Stimulated activated CD8-positive, alpha-beta memory T cell treated with anti-CD3 and anti-CD28 coated beads, Interleukin-4, amount 100 ng/mL, for 1 hour (primary cell): ENCODE results near the gene SBNO2.

Experiments used
- DNase-seq, 2 donors: peaks; one replicate each; pipeline ENCODE4 v3.0.0-alpha.2; 2020; ENCODE audit warnings: low read depth in 2 of 2, low spot score in 1 of 2

SBNO2 gene

DNA sequence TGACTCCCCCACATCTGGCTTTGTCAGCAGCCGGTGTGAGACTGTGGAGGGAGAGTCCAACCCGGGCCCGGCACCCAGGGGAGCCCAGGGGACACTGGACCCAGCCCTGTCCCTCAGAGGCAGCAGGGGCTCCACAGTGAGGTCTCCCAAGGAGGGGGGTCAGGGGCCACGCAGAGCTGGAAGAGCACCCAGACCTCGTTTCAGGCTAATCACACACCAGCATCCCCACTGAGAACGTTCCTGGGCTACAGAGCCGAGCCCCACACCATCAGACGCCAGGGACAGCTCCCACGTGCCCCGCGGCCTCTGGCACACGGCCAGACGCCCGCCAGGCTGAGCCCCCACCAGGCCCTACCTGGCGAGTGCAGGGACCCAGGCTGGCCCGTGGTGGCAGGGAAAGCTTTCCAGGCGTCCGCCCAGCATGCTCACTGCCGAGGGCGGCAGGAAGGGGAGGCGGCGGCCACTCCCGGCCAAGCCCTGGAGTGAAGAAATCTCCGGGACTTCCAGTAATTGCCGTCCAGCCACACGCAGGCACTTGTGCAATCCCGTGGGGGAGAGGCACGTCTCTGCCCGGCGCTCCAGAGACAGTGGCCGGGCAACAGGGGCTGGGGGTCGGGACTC lies 19.2 kb downstream of the SBNO2 start:
- DNase-seq, result no peak

- DNase-seq, result no peak
These were observed 20.0 kb downstream of the SBNO2 start for GRCh38 chr19:1153891-1154730.

DNA sequence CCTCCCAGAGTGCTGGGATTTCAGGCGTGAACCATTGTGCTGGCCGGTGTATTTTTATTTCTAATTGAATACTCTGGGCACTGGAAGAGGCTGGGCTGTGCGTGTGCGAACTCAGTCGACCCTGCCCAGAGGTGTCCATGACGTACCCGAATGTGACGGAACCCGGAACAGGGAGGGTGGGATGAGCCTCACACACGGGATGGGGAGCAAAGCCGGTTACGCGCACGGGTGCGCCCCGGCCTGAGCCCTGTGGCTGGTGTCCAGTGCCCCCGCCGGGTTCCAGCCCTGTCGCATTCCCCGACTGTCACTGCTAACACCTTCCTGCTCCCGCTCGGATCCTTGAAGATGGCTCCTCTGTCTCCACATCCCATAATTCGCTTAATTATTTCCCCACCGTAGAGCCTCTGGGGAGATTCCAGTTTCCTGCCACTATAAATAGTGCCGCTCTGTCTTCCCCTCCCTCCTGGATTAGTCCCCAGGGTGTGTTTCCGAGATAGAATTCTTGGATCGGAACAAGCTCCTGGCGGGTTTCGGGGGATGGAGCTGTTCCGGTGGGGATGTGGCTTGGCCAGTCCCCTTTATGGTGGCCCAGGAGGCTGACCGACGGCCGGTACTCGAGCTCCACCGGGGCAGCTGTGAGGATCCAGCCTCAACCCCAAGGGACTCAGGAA lies 22.0 kb downstream of the SBNO2 start:
- no peak for DNase-seq

DNA sequence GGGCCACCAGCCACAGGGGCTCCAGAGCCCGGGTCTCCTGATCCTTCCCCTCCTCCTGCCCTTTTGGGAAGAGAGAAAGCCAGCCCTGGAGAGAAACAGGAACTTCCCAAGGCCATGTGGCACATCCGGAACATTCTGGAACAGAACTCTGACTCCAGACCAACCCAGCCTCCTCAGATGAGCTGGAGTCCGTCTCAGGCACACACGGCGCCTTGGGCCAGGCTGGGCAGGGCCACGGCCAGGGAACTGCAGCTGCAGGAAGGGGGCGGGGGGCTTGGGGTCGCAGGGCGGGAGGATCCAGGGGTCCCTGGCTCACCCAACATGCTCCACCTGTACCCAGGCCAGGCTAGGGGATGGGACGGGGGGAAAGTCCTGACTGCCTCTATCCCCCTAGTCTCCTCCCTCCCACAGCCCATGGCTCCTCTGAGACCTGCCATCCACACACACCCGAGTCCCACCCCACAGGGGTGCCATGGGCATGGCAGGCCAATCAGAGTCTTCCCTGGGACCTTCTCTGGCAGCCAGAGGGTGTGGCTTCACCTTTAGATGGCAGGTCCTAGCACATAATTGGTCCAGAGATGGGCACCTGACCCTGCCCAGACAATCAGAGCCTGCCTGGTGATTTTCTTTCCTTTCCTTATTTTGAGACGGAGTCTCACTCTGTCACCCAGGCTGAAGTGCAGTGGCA lies 22.9 kb downstream of the SBNO2 start:
- no peak for DNase-seq

DNA sequence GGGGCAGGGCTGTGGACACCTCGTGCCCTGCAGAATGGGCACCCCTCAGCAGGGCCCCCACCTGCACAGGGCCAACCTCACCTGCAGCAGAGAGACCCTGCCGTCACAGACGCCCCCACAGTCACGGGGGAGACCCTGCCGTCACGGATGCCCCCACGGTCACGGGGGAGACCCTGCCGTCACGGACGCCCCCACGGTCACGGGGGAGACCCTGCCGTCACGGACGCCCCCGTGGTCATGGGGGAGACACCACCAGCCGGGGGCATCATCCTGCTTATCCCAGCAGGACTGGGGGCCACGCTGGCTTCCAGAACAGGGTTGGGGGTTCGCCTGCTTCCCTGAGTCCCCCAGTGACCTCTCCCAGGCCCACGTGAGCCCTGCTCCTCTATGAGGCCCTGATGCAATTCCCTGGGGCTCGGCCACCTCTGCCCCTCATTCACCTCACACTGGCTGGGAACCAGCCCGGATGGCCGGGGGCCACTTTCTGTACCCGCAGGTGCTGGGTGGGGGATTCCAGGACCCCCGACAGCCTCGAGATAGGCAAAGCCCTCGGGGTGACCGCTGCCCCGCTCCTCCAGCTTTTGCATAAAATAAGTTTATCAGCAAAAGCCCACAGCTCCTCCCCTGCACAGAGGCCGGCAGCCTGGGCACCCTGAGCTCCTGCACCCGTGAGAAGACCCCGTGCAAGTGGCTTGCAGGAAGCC lies 23.6 kb downstream of the SBNO2 start:
- DNase-seq, result no peak

DNA sequence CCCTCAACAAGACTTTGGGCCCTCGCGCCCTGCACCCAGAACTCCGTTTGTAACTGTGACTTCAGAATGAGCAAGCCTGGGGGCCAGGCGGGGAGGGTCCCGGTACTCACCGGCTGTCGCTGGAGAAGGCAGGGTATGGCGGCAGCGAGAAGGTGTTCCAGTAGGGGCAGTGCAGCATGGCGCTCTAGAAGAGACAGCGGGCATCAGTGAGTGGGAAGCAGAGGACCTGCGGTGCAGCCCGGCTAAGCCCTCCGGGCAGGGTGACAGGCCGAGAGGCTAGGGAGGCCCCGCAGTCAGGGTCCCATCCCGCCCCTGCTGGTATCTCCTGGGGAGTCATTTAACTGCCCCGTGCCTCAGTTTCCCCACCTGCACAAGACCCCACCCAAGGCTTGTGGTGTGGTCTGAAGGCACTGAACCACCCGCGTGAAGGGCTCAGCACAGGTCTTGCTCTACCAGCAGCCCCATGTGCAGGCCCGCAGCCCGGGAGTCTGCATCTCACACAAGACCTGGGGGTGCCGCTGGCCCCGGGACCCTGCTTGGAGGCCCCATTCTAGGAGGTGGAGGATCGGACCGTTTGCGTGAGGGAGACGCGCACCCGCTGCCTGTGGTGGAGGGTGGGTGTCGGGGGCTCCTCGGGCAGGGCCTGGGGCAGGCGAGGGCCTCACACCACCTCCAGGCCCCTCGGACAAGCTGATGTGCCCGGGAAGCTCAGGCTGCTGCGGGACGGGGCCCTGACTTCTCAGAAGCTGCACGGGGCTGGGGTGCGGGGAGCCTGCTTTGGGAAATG lies 24.6 kb downstream of the SBNO2 start:
- DNase-seq, result no peak

- DNase-seq, result no peak
These were observed 26.0 kb downstream of the SBNO2 start for GRCh38 chr19:1147934-1148549.

GRCh38 chr19:1146858-1147780 lies 26.9 kb downstream of the SBNO2 start:
- DNase-seq, result no peak

DNA sequence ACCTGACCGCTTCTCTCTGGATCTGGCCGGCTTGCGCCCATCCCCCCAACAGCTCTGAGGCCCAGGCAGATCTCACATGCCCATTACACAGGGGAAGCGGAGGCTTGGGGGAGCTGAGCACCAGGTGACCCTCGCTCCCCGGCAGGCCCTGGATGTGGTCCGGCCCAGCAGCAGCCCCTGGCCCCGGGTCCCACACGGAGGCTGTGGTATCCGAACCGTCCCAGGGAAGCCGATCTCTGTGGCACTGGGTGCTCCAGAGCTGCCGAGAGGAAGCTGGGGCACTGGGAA lies 27.7 kb downstream of the SBNO2 start:
- no peak for DNase-seq

DNA sequence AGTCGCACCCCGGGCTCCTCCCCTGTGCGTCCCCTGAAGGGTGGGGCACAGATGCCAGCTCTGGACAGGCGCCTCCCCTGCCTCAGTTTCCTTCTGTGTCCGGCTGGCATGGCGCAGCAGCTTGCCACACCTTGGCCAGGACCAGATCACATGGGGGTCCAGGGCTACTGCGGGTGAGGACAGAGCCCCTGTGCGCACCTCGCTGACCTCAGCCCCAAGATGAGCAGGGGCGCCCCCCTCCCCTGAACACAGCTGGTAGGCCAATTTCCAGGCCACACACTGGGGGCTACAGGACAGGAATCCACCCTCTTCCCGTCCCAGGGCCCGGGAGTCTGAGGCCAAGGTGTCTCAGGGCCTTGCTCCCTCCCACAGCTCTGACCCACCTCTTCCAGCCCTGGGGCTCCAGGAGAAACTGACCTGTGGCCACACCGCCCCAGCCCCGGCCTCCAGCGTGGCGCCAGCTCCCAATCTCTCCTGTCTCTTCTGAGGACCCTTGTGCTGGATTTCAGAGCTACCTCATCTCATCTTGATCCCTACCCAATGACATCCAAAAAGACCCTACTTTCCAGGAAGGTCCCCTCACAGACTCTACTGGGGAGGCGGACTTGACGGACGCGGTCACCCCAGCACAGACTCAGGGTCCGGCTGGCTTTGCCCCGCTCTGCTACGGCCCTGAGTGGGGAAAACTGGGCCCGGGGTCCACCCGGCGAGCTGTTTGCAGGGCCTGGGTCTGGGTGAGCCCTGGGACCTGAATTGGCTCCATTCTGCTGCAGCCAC lies 28.2 kb downstream of the SBNO2 start:
- no peak for DNase-seq

- no peak for DNase-seq
These were observed 29.3 kb downstream of the SBNO2 start for GRCh38 chr19:1144741-1145140.

DNA sequence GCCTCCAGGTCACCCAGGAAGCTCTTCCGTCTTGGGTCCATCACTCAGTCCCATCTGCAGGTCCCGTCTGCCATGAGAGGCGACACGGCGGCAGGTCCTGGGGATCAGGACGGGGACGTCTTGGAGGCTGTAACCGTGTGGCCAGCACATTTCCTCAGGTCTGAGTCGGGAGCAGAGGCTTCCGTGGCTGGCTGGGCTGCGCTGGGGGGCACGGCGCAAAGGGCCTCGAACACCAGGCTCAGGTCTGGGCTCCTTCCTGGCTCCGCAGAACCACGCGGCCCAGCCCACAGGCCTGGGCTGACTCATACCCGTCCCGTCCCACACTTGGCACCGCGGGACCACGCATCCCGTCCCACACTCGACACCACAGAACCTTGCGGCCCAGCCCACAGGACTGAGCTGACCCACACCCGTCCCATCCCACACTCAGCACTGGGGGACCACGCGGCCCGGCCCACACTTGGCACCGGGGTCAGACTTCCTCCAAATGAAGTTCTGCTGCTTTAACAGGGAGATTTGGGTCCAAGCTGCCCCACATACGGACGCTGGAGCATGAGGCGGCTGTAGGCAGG lies 30.2 kb downstream of the SBNO2 start:
- DNase-seq, result no peak

GRCh38 chr19:1141944-1142343 lies 32.1 kb downstream of the SBNO2 start:
- DNase-seq, result no peak

DNA sequence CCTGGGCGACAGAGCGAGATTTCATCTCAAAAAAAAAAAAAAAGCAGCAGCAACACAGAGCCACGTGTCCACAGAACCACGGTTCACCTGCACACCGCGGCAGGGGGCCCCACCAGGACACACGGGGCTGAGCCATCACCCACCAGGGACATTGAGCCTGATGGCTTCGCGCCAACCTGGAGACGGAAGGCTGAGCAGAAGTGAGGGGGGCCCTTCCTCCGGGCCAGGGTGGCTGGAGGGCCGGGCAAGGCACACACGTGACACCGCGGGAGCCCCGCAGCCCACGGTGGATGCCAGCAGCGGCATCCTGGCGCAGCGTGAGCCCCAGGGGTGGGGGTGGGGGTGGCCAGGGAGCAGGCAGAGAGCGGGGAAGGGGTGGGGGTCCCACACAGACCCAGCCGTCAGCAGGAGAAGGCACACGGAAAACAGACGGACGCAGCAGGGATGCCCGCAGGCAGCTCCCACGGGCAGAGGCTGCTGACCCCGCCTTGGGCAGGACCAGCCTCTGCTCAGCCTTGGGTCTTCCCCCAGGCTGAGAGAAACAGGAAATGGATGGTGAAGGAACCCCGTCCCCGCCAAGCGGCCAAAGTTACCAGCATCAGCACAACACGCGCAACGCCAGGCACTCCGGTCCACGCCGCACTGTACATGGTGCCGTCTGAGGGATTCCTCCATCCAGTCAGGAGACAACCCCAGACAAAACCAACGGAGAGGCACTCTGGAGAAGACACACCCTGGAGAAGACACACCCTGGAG lies 33.6 kb downstream of the SBNO2 start:
- no peak for DNase-seq

DNA sequence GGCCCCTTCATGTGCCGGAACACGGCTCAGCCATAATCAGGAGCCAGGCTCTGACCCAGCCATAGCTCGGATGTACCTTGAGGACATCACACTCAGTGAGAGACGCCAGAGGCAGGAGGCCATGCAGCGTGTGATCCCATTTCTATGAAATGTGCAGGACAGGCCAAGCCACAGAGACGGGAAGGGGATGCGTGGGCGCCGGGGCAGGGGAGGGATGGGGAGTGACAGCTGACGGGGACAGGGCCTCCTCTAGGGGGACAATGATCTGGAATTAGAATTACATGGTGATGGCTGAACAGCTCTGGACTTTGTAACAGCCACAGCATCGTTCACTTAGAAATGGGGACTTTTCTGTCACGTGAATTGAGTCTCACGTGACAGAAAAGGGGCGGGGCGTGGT lies 34.9 kb downstream of the SBNO2 start:
- no peak for DNase-seq

GRCh38 chr19:1138121-1138520 lies 35.9 kb downstream of the SBNO2 start:
- DNase-seq, result no peak

- DNase-seq, result no peak
These were observed 37.3 kb downstream of the SBNO2 start for GRCh38 chr19:1136621-1137317.
